Dedifferentiated amniotic fluid mesenchymal stem cell (primary cell): ENCODE data around the gene MCF2L.

Experiments
- DNase-seq: peaks from one replicate; pipeline ENCODE4 v3.0.0-alpha.2; 2016; ENCODE audit errors: extremely low spot score

Gene MCF2L

GRCh38 chr13:113148940-113149503 lies 180.0 kb downstream of the MCF2L start:
- no peak for DNase-seq
